Neural crest cell (in vitro differentiated cells): ENCODE measurements around the gene WWP2. TPM values are rescaled to one million over a fixed set of nuclear protein-coding genes. Genes with fewer than 3 reads are reported as not detected.
"Not testable (repeated sequence)": the region's sequence is repeated elsewhere in the genome, so short reads cannot be mapped to it uniquely, and the experiment has no call there.

ENCODE experiments used
- DNase-seq: peaks from one replicate; pipeline ENCODE4 v3.0.0; 2021; ENCODE audit warnings: low read depth, mixed read lengths, low spot score
- H3K27ac Mint-ChIP-seq: one replicate; pipeline ENCODE4 v1.8.0; 2021; ENCODE audit warnings: mild to moderate bottlenecking, mixed read lengths; ENCODE audit not compliant: unreplicated experiment
- H3K27me3 Mint-ChIP-seq: 2 replicates; pipeline ENCODE4 v1.8.0; 2021; ENCODE audit warnings: low read depth, mild to moderate bottlenecking, mixed read lengths
- H3K36me3 Mint-ChIP-seq: 2 replicates; pipeline ENCODE4 v1.8.0; 2021; ENCODE audit warnings: low read depth, mild to moderate bottlenecking, mixed read lengths
- H3K4me1 Mint-ChIP-seq: 2 replicates; pipeline ENCODE4 v1.8.0; 2021; ENCODE audit warnings: mixed read lengths
- H3K4me3 Mint-ChIP-seq: one replicate; pipeline ENCODE4 v1.8.0; 2021; ENCODE audit warnings: mild to moderate bottlenecking, mixed read lengths
- H3K9me3 Mint-ChIP-seq: 2 replicates; pipeline ENCODE4 v1.8.0; 2021; ENCODE audit warnings: mixed read lengths
- CTCF ChIP-seq: fragments of 200-600 bp; sonication (generic); conservative IDR thresholded peaks from 2 replicates; pipeline ENCODE4 v1.5.0; 2021; ENCODE audit warnings: antibody characterized with exemption, mild to moderate bottlenecking
- total RNA-seq: library from RNA; stranded (reverse); gene quantifications from 2 replicates; pipeline ENCODE4 v1.2.1, GENCODE V29; 2021

WWP2 gene
- total RNA-seq, 1 donor from 2014 or later: 48.7 TPM

DNA sequence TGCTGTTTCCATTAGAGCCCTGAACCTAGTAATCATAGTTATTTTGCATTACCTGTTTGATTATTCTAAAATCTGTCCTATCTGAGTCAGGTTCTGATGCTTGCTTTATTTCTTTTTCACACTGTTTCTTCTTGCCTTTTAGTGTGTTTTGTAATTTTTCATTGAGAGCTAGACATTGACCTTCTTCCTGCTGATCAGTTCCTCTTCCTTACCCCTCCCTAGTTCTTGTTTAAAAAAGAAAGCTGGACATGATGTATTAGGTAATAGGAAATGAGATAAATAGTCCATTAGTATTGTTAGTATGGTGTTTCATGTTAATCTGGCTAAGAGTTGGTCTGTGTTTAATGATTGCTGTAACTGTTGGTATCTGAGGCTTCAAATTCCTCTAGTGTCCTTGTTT lies 13.4 kb downstream of the WWP2 start:
- no peak for TF ChIP-seq CTCF
- H3K4me3 Mint-ChIP-seq: no peak overlapping the region
- peaks cover 29% of the 10 kb centered on the region for H3K4me1 Mint-ChIP-seq
- H3K9me3 Mint-ChIP-seq: no peaks in the 10 kb centered on the region
- H3K27me3 Mint-ChIP-seq: no peaks in the 10 kb centered on the region
- no peak for DNase-seq
- no peak overlapping the region for H3K27ac Mint-ChIP-seq
- H3K36me3 Mint-ChIP-seq: peaks cover 4% of the 10 kb centered on the region

DNA sequence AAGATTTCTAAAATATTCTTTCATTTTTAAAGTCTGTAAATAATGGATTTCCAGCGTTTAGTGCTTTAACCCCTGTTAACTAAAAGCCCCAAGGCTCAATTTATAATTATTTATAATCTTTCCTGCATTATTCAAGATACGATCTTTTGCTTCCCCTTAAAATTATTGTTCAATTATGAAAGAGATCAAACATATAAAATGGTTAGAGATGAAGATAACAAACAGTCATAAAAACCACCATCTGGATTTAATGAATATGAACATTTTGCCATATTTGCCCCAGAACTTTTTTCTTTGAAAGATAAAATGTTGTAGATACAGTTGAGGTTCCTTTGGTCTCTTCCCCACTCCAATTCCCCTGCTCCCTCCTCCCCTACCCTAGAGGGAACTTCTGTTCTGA lies 17.6 kb downstream of the WWP2 start:
- Mint-ChIP-seq H3K36me3 (peaks cover 6% of the 10 kb centered on the region), H3K4me1 (peaks cover 10% of the 10 kb centered on the region), H3K9me3 (no peaks in the 10 kb centered on the region), H3K27ac (no peak overlapping the region), H3K27me3 (no peaks in the 10 kb centered on the region), H3K4me3 (no peak overlapping the region)
- DNase-seq: no peak
- no peak for TF ChIP-seq CTCF

DNA sequence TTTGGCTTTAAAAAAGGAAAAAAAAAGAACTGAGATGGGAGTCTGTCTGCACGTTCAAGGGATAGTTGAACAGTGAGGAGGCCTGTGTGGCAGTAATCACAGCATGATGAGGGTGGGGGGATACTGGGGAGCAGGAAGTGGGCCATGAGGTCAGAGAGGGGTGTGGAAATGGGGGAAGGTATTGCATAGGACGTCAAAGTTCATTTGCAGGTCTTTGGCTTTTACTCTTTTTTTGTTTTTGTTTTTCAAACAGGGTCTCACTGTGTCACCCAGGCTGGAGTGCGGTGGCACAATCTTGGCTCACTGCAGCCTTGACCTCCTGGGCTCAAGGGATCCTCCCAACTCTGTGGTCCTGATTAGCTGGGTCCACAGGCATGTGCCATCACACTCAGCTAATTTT lies 19.0 kb downstream of the WWP2 start:
- H3K27ac Mint-ChIP-seq: no peak overlapping the region
- no peaks in the 10 kb centered on the region for H3K27me3 Mint-ChIP-seq

GRCh38 chr16:69784586-69784985 lies 22.5 kb downstream of the WWP2 start:
- no peak for TF ChIP-seq CTCF
- H3K27ac Mint-ChIP-seq: no peak overlapping the region
- DNase-seq: no peak
- H3K4me1 Mint-ChIP-seq: no peaks in the 10 kb centered on the region
- no peak overlapping the region for H3K4me3 Mint-ChIP-seq
- H3K9me3 Mint-ChIP-seq: no peaks in the 10 kb centered on the region
- H3K27me3 Mint-ChIP-seq: no peaks in the 10 kb centered on the region
- H3K36me3 Mint-ChIP-seq: peaks cover 10% of the 10 kb centered on the region

More for the DNA sequence above, 19.0 kb downstream of the WWP2 start:
- no peak overlapping the region for H3K4me3 Mint-ChIP-seq
- no peaks in the 10 kb centered on the region for H3K4me1 Mint-ChIP-seq
- peaks cover 2% of the 10 kb centered on the region for H3K36me3 Mint-ChIP-seq
- no peak for DNase-seq
- H3K9me3 Mint-ChIP-seq: no peaks in the 10 kb centered on the region
- no peak for TF ChIP-seq CTCF

- Mint-ChIP-seq H3K27me3 (no peaks in the 10 kb centered on the region), H3K27ac (no peak overlapping the region), H3K36me3 (peaks cover 10% of the 10 kb centered on the region), H3K4me1 (no peaks in the 10 kb centered on the region), H3K4me3 (no peak overlapping the region), H3K9me3 (no peaks in the 10 kb centered on the region)
- TF ChIP-seq CTCF: no peak
- no peak for DNase-seq
Observed at GRCh38 chr16:69787883-69788282, 25.8 kb downstream of the WWP2 start.

- H3K4me3 Mint-ChIP-seq, H3K27me3 Mint-ChIP-seq, H3K27ac Mint-ChIP-seq, DNase-seq, H3K9me3 Mint-ChIP-seq, H3K4me1 Mint-ChIP-seq, H3K36me3 Mint-ChIP-seq: not testable (repeated sequence)
Observed at GRCh38 chr16:69791391-69791847, 29.3 kb downstream of the WWP2 start.
